ENCODE measurements around the gene C8B. TPM values are rescaled to one million over a fixed set of nuclear protein-coding genes. Genes with fewer than 3 reads are reported as not detected.

C8B gene
- total RNA-seq, 3 donors from 2014 or later = not detected

DNA sequence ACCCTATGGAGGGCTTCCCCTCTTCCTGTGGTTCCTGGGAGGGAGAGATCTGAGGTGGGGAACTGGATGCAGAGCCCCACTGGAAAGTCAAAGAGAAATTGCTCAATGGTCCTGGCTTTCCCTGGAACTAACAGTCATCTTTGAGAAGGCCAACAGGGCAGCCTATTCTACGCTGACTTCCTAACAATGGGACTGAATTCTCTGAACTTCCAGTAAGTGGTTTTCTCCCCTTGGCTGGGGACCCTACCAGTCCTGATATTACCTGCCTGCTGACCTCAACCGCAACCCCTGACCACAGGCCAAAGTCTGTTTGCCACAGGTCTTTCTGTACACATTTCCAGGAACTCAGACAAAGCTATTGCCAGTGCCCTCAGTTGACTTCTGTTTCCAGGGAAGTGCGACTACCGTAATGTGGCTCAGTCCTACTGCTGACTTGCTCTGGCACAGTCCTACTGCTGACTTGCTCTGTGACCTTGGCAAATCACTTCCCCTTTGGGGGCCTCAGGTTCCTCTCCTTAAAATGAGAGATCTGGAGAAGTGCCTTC lies 55.3 kb downstream of the C8B start:
- peak in 1 of 3 donors; percentile 6 for DNase-seq
- ATAC-seq = no peak
- Histone ChIP-seq H3K4me3 (no peak overlapping the region), H3K4me1 (ENCODE audit: low read depth) (no peaks in the 10 kb centered on the region), H3K9me3 (no peaks in the 10 kb centered on the region), H3K36me3 (ENCODE audit: low read depth) (no peaks in the 10 kb centered on the region)
- intact Hi-C loops (cut with DNase I, micrococcal nuclease) = no loop called here
- no peak for TF ChIP-seq CTCF (IDR thresholded peaks at IDR 0.05)

GRCh38 chr1:56908619-56909221 lies 57.1 kb downstream of the C8B start:
- no peak for DNase-seq
- Histone ChIP-seq H3K9me3 (no peaks in the 10 kb centered on the region), H3K4me1 (ENCODE audit: low read depth) (no peaks in the 10 kb centered on the region)

GRCh38 chr1:56905667-56906066 lies 60.1 kb downstream of the C8B start:
- intact Hi-C loops (cut with DNase I, micrococcal nuclease) = no loop called here
- TF ChIP-seq CTCF (IDR thresholded peaks at IDR 0.05) = no peak
- Histone ChIP-seq H3K36me3 (ENCODE audit: low read depth) (no peaks in the 10 kb centered on the region), H3K4me1 (ENCODE audit: low read depth) (no peaks in the 10 kb centered on the region), H3K9me3 (no peaks in the 10 kb centered on the region), H3K4me3 (no peak overlapping the region)
- no peak for DNase-seq
- ATAC-seq = no peak

More at GRCh38 chr1:56908619-56909221, 57.1 kb downstream of the C8B start:
- ATAC-seq = no peak
- TF ChIP-seq CTCF (IDR thresholded peaks at IDR 0.05) = no peak
- intact Hi-C loops (cut with DNase I, micrococcal nuclease) = no loop called here
- H3K36me3 ChIP-seq (ENCODE audit: low read depth) = no peaks in the 10 kb centered on the region
- no peak overlapping the region for H3K4me3 ChIP-seq

GRCh38 chr1:56904663-56905397 lies 61.0 kb downstream of the C8B start:
- no peak for TF ChIP-seq CTCF (IDR thresholded peaks at IDR 0.05)
- DNase-seq = no peak

GRCh38 chr1:56903778-56904177 lies 62.0 kb downstream of the C8B start:
- DNase-seq (no peak), ATAC-seq (no peak)
- H3K9me3 ChIP-seq = no peaks in the 10 kb centered on the region
- H3K4me3 ChIP-seq = no peak overlapping the region
- TF ChIP-seq CTCF (IDR thresholded peaks at IDR 0.05) = no peak
- no peaks in the 10 kb centered on the region for H3K4me1 ChIP-seq (ENCODE audit: low read depth)
- intact Hi-C loops (cut with DNase I, micrococcal nuclease) = no loop called here
- H3K36me3 ChIP-seq (ENCODE audit: low read depth) = no peaks in the 10 kb centered on the region

More at GRCh38 chr1:56904663-56905397, 61.0 kb downstream of the C8B start:
- ATAC-seq = no peak
- no peaks in the 10 kb centered on the region for H3K4me1 ChIP-seq (ENCODE audit: low read depth)
- H3K4me3 ChIP-seq = no peak overlapping the region
- no peaks in the 10 kb centered on the region for H3K9me3 ChIP-seq
- intact Hi-C loops (cut with DNase I, micrococcal nuclease) = no loop called here
- H3K36me3 ChIP-seq (ENCODE audit: low read depth) = no peaks in the 10 kb centered on the region

Measured in mucosa of descending colon (tissue), 3 donors.